Neuronal stem cell (in vitro differentiated cells): Measurements from ENCODE around the gene MPIG6B.

Experiments used
- DNase-seq: peaks from one replicate; pipeline ENCODE4 v3.0.0-alpha.2; 2013; ENCODE audit warnings: low spot score
- H2AFZ ChIP-seq: one replicate; pipeline ENCODE4 v1.6.1; 2013; ENCODE audit warnings: mild to moderate bottlenecking, low read length, inconsistent platforms
- H2AK5ac ChIP-seq: 2 replicates; pipeline ENCODE4 v1.6.1; 2013; ENCODE audit warnings: low read depth, mild to moderate bottlenecking, inconsistent platforms, low read length, moderate library complexity, mixed read lengths
- H2BK120ac ChIP-seq: 2 replicates; pipeline ENCODE4 v1.6.1; 2013; ENCODE audit warnings: low read depth, mild to moderate bottlenecking, inconsistent platforms, low read length, moderate library complexity, mixed read lengths
- H2BK12ac ChIP-seq: one replicate; pipeline ENCODE4 v1.6.1; 2013; ENCODE audit warnings: low read length, inconsistent platforms
- H2BK15ac ChIP-seq: 2 replicates; pipeline ENCODE4 v1.6.1; 2013; ENCODE audit warnings: mild to moderate bottlenecking, low read length, inconsistent platforms, mixed read lengths
- H2BK5ac ChIP-seq: one replicate; pipeline ENCODE4 v1.6.1; 2013; ENCODE audit warnings: inconsistent platforms, mild to moderate bottlenecking, low read length, moderate library complexity
- H3K14ac ChIP-seq: one replicate; pipeline ENCODE4 v1.6.1; 2013; ENCODE audit warnings: low read length, inconsistent platforms
- H3K18ac ChIP-seq: 2 replicates; pipeline ENCODE4 v1.6.1; 2013; ENCODE audit warnings: low read length, inconsistent platforms
- H3K23ac ChIP-seq: 2 replicates; pipeline ENCODE4 v1.6.1; 2013; ENCODE audit warnings: low read depth, mild to moderate bottlenecking, mixed read lengths, low read length, inconsistent platforms; ENCODE audit not compliant: poor library complexity
- H3K27ac ChIP-seq: replicated peaks from 3 replicates; pipeline ENCODE4 v1.5.1; 2013; ENCODE audit warnings: low read length, inconsistent platforms
- H3K27me3 ChIP-seq, 3 experiments: 2 replicates each; pipeline ENCODE4 v1.6.1; 2013; ENCODE audit warnings: low read length in 3 of 3, mild to moderate bottlenecking in 2 of 3, inconsistent platforms in 1 of 3, low read depth in 1 of 3, mixed read lengths in 1 of 3, moderate library complexity in 1 of 3; ENCODE audit not compliant: control insufficient read depth in 3 of 3, insufficient read depth in 3 of 3
- H3K36me3 ChIP-seq, 2 donors: replicated peaks in 1 of 2; 2 replicates each; pipeline ENCODE4 v1.6.1; 2013; ENCODE audit warnings: low read length in 2 of 2; ENCODE audit not compliant: control insufficient read depth in 2 of 2, insufficient read depth in 2 of 2
- H3K4ac ChIP-seq: 2 replicates; pipeline ENCODE4 v1.6.1; 2013; ENCODE audit warnings: inconsistent platforms, mild to moderate bottlenecking, low read length, moderate library complexity
- H3K4me1 ChIP-seq, 2 donors: 1 replicate in 1 of 2; 2 replicates in 1 of 2; pipeline ENCODE4 v1.6.1; 2013; ENCODE audit warnings: low read length in 2 of 2, low read depth in 1 of 2; ENCODE audit not compliant: control insufficient read depth in 2 of 2, insufficient read depth in 1 of 2
- H3K4me2 ChIP-seq: one replicate; pipeline ENCODE4 v1.6.1; 2013; ENCODE audit warnings: mild to moderate bottlenecking, low read length, inconsistent platforms; ENCODE audit not compliant: insufficient read depth, poor library complexity, severe bottlenecking
- H3K4me3 ChIP-seq, 2 donors: 2 replicates each; pipeline ENCODE4 v1.5.1; 2013; ENCODE audit warnings: low read length in 2 of 2, mild to moderate bottlenecking in 2 of 2, inconsistent platforms in 1 of 2, moderate library complexity in 1 of 2
- H3K79me1 ChIP-seq: one replicate; pipeline ENCODE4 v1.6.1; 2013; ENCODE audit warnings: low read depth, mild to moderate bottlenecking, inconsistent platforms, low read length, moderate library complexity
- H3K9ac ChIP-seq: one replicate; pipeline ENCODE4 v1.6.1; 2013; ENCODE audit warnings: mild to moderate bottlenecking, low read depth, low read length, inconsistent platforms; ENCODE audit not compliant: poor library complexity
- H3K9me3 ChIP-seq, 2 donors: replicated peaks in 1 of 2; 2 replicates each; pipeline versions ENCODE3 to v1.6.1; 2013; ENCODE audit warnings: low read length in 2 of 2, mild to moderate bottlenecking in 2 of 2, inconsistent platforms in 1 of 2, low read depth in 1 of 2, mixed read lengths in 1 of 2, moderate library complexity in 1 of 2; ENCODE audit not compliant: control insufficient read depth in 2 of 2, insufficient read depth in 1 of 2
- H4K8ac ChIP-seq: one replicate; pipeline ENCODE4 v1.6.1; 2013; ENCODE audit warnings: low read depth, mild to moderate bottlenecking, inconsistent platforms, low read length, moderate library complexity
- H4K91ac ChIP-seq: one replicate; pipeline ENCODE4 v1.6.1; 2013; ENCODE audit warnings: low read length, low read depth, mild to moderate bottlenecking, inconsistent platforms; ENCODE audit not compliant: poor library complexity
- WGBS, 2 donors: extraction: QIAGEN DNeasy Blood & Tissue Kit; methylation state at CpG; one replicate each; pipeline ENCODE4 v1.1.7; 2013; ENCODE audit warnings: missing lambda C conversion rate in 2 of 2, mixed read lengths in 1 of 2; ENCODE audit not compliant: insufficient read length in 2 of 2, insufficient replicate concordance in 1 of 2; ENCODE audit errors: extremely low coverage in 2 of 2; 5-methylcytosine and 5-hydroxymethylcytosine counted together

MPIG6B gene

GRCh38 chr6:31721351-31722020 is 1.7 kb upstream of the MPIG6B start, which contains the start of gene LY6G6C:
Gene LY6G6C (minus strand): TSS chr6:31721746. CDS start chr6:31721679, 67 bp downstream.
- peak within 1 kb of the TSS; percentile 4 for H2BK5ac ChIP-seq
- no peak within 1 kb of the TSS for H3K18ac ChIP-seq
- H3K9ac ChIP-seq: no peak within 1 kb of the TSS
- no peak within 1 kb of the TSS for H2BK12ac ChIP-seq
- peaks cover 0 to 3% (median 0%) of the 10 kb centered on the region in 3 experiments for H3K27me3 ChIP-seq
- H3K9me3 ChIP-seq: no peaks in the 10 kb centered on the region
- H2AFZ ChIP-seq: no peak within 1 kb of the TSS
- no peak within 1 kb of the TSS for H3K4me3 ChIP-seq
- peak within 1 kb of the TSS; percentile 95 for H3K23ac ChIP-seq
- no peak within 1 kb of the TSS for H2BK15ac ChIP-seq
- H3K36me3 ChIP-seq: peaks cover 14 to 19% of the 10 kb centered on the region in 2 donors
- no peaks in the 10 kb centered on the region for H3K79me1 ChIP-seq
- H4K8ac ChIP-seq: no peak within 1 kb of the TSS
- no peak for DNase-seq
- no peaks in the 10 kb centered on the region for H3K4me1 ChIP-seq
- no peak within 1 kb of the TSS for H4K91ac ChIP-seq
- no peak within 1 kb of the TSS for H3K27ac ChIP-seq
- H2BK120ac ChIP-seq: peak within 1 kb of the TSS; percentile 90
- no CpG with 5 or more reads among the region's 4 CpGs for WGBS, 2 donors
- H3K4me2 ChIP-seq: no peak within 1 kb of the TSS
- H2AK5ac ChIP-seq: peak within 1 kb of the TSS; percentile 47
- H3K4ac ChIP-seq: no peak within 1 kb of the TSS
- H3K14ac ChIP-seq: no peak within 1 kb of the TSS

GRCh38 chr6:31722173-31722572 is 1.0 kb upstream of the MPIG6B start:
- Histone ChIP-seq H2BK12ac (no peak overlapping the region), H3K4ac (no peak overlapping the region), H4K8ac (no peak overlapping the region), H3K4me1 (no peaks in the 10 kb centered on the region), H3K18ac (no peak overlapping the region), H3K79me1 (no peaks in the 10 kb centered on the region), H3K23ac (peak overlapping the region; percentile 95), H3K27ac (no peak overlapping the region), H3K4me2 (no peak overlapping the region), H2AFZ (no peak overlapping the region), H3K36me3 (peaks cover 19 to 26% of the 10 kb centered on the region in 2 donors), H2BK120ac (no peak overlapping the region), H2AK5ac (no peak overlapping the region), H3K9ac (no peak overlapping the region), H3K4me3 (no peak overlapping the region), H3K14ac (no peak overlapping the region), H2BK5ac (no peak overlapping the region), H3K9me3 (no peaks in the 10 kb centered on the region), H4K91ac (no peak overlapping the region), H2BK15ac (no peak overlapping the region), H3K27me3 (peaks cover 0 to 3% (median 0%) of the 10 kb centered on the region in 3 experiments)
- DNase-seq: no peak
- no CpG with 5 or more reads among the region's 3 CpGs for WGBS, 2 donors

GRCh38 chr6:31723980-31724691 is 963 bp downstream of the MPIG6B start:
- H2BK15ac ChIP-seq: no peak overlapping the region
- no peak overlapping the region for H2BK12ac ChIP-seq
- peak overlapping the region; percentile 57 for H2BK5ac ChIP-seq
- no peak overlapping the region for H2AK5ac ChIP-seq
- H3K9ac ChIP-seq: peak overlapping the region; percentile 36
- no peaks in the 10 kb centered on the region for H3K27me3 ChIP-seq
- peaks cover 32 to 46% of the 10 kb centered on the region in 2 donors for H3K36me3 ChIP-seq
- peaks cover 7% of the 10 kb centered on the region for H3K79me1 ChIP-seq
- no peak overlapping the region for H4K8ac ChIP-seq
- H2AFZ ChIP-seq: no peak overlapping the region
- H4K91ac ChIP-seq: no peak overlapping the region
- no peak overlapping the region for H2BK120ac ChIP-seq
- H3K4me3 ChIP-seq: no peak overlapping the region
- no peak for DNase-seq
- peak overlapping the region; percentile 57 for H3K23ac ChIP-seq
- no peaks in the 10 kb centered on the region for H3K9me3 ChIP-seq
- no peak overlapping the region for H3K4me2 ChIP-seq
- no CpG with 5 or more reads among the region's 25 CpGs for WGBS, 2 donors
- H3K14ac ChIP-seq: no peak overlapping the region
- H3K4ac ChIP-seq: no peak overlapping the region
- peak overlapping the region; percentile 49 for H3K18ac ChIP-seq
- peaks cover 4 to 5% of the 10 kb centered on the region in 2 donors for H3K4me1 ChIP-seq
- H3K27ac ChIP-seq: no peak overlapping the region
